Ishikawa (cell line): ENCODE data around the gene SLC35A3.

Experiments used
- CEBPB ChIP-seq: IDR thresholded peaks from 2 replicates; pipeline ENCODE4 v1.6.1; 2012
- CREB1 ChIP-seq: IDR thresholded peaks from 2 replicates; pipeline ENCODE4 v1.6.1; 2012; ENCODE audit warnings: low read depth
- EGR1 ChIP-seq: IDR thresholded peaks from 2 replicates; pipeline ENCODE4 v1.6.1; 2012
- EP300 ChIP-seq: IDR thresholded peaks from 2 replicates; pipeline ENCODE4 v1.6.1; 2012; ENCODE audit warnings: borderline replicate concordance
- FOXM1 ChIP-seq: IDR thresholded peaks from 2 replicates; pipeline ENCODE4 v1.6.1; 2012; ENCODE audit warnings: low read depth, borderline replicate concordance
- MAX ChIP-seq: IDR thresholded peaks from 2 replicates; pipeline ENCODE4 v1.6.1; 2012
- NFIC ChIP-seq: IDR thresholded peaks from 2 replicates; pipeline ENCODE4 v1.6.1; 2012
- RAD21 ChIP-seq: IDR thresholded peaks from 2 replicates; pipeline ENCODE4 v1.6.1; 2012; ENCODE audit warnings: low read depth
- REST ChIP-seq: IDR thresholded peaks from 2 replicates; pipeline ENCODE4 v1.6.1; 2012; ENCODE audit warnings: low read depth, mild to moderate bottlenecking
- TAF1 ChIP-seq: IDR thresholded peaks from 2 replicates; pipeline ENCODE4 v1.6.1; 2012; ENCODE audit warnings: low read depth, mild to moderate bottlenecking
- TCF12 ChIP-seq: IDR thresholded peaks from 2 replicates; pipeline ENCODE4 v1.6.1; 2012; ENCODE audit warnings: low read depth
- TEAD4 ChIP-seq: IDR thresholded peaks from 2 replicates; pipeline ENCODE4 v1.6.1; 2012
- YY1 ChIP-seq: IDR thresholded peaks from 2 replicates; pipeline ENCODE4 v1.6.1; 2012; ENCODE audit warnings: low read depth
- ZBTB7A ChIP-seq: IDR thresholded peaks from 2 replicates; pipeline ENCODE4 v1.6.1; 2012; ENCODE audit warnings: low read depth
- TF ChIP-seq, protein P1 (sequence below): IDR thresholded peaks from 2 replicates; pipeline ENCODE4 v1.6.1; 2012

SLC35A3 gene

GRCh38 chr1:100039591-100039990, 69.8 kb downstream of the SLC35A3 start:
- no peak for TF ChIP-seq RAD21
- no peak for TF ChIP-seq YY1
- TF ChIP-seq REST = no peak
- no peak for TF ChIP-seq TAF1
- TF ChIP-seq CEBPB = no peak
- TF ChIP-seq FOXM1 = no peak
- TF ChIP-seq TEAD4 = no peak
- no peak for TF ChIP-seq TCF12
- TF ChIP-seq, protein P1, sequence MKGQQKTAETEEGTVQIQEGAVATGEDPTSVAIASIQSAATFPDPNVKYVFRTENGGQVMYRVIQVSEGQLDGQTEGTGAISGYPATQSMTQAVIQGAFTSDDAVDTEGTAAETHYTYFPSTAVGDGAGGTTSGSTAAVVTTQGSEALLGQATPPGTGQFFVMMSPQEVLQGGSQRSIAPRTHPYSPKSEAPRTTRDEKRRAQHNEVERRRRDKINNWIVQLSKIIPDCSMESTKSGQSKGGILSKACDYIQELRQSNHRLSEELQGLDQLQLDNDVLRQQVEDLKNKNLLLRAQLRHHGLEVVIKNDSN = no peak
- TF ChIP-seq EGR1 = no peak
- no peak for TF ChIP-seq EP300
- TF ChIP-seq CREB1 = no peak
- TF ChIP-seq ZBTB7A = no peak
- no peak for TF ChIP-seq MAX
- no peak for TF ChIP-seq NFIC

GRCh38 chr1:100045206-100045605, 75.4 kb downstream of the SLC35A3 start:
- TF ChIP-seq TCF12 (no peak), CREB1 (no peak), NFIC (no peak), EP300 (no peak), CEBPB (no peak), REST (no peak), MAX (no peak), ZBTB7A (no peak), FOXM1 (no peak), TEAD4 (no peak), EGR1 (no peak), TAF1 (no peak), RAD21 (no peak), YY1 (no peak)
- TF ChIP-seq, protein P1 = no peak

GRCh38 chr1:100050139-100050538, 80.3 kb downstream of the SLC35A3 start:
- TF ChIP-seq REST (no peak), CREB1 (no peak), TEAD4 (no peak), TAF1 (no peak), TCF12 (no peak), EP300 (no peak), NFIC (no peak), ZBTB7A (no peak), CEBPB (no peak), YY1 (no peak), MAX (no peak), RAD21 (no peak), FOXM1 (no peak)
- TF ChIP-seq, protein P1 = no peak

DNA sequence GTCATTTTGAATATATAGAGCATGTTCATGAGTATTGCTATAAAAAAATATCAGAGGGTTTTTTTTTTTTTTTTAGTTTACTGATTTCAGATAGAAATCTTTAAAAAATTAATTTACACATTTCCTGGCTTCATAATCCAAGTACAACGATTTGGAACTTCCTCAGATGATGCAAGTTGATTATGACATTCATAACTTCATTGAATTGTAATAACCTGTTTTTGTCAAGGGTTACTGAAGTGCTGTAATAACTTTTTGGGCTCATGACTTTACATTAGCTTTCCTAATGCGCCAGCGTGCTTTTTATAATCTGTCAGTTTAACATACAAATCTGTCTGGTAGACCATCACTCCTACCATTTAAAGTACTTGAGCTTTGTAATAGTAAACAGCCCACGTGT, 81.6 kb downstream of the SLC35A3 start:
- TF ChIP-seq CEBPB = no peak
- TF ChIP-seq YY1 = no peak
- no peak for TF ChIP-seq REST
- no peak for TF ChIP-seq TEAD4
